Neuron (in vitro differentiated cells): ENCODE measurements around the gene EPHA3.

Experiments used
- H2AFZ ChIP-seq: one replicate; pipeline ENCODE4 v1.6.1; 2013; ENCODE audit warnings: low read depth, mild to moderate bottlenecking, inconsistent platforms, low read length, moderate library complexity
- H3K27me3 ChIP-seq: one replicate; pipeline ENCODE4 v1.6.1; 2013; ENCODE audit warnings: low read length; ENCODE audit not compliant: insufficient read depth
- H3K36me3 ChIP-seq: one replicate; pipeline ENCODE4 v1.6.1; 2013; ENCODE audit warnings: low read length; ENCODE audit not compliant: insufficient read depth
- H3K4me1 ChIP-seq: one replicate; pipeline ENCODE4 v1.6.1; 2013; ENCODE audit warnings: low read length; ENCODE audit not compliant: insufficient read depth
- H3K4me3 ChIP-seq: 2 replicates; pipeline ENCODE4 v1.5.1; 2013; ENCODE audit warnings: mild to moderate bottlenecking, low read length, moderate library complexity
- H3K9me3 ChIP-seq: one replicate; pipeline ENCODE4 v1.6.1; 2013; ENCODE audit warnings: low read length

The EPHA3 gene

DNA sequence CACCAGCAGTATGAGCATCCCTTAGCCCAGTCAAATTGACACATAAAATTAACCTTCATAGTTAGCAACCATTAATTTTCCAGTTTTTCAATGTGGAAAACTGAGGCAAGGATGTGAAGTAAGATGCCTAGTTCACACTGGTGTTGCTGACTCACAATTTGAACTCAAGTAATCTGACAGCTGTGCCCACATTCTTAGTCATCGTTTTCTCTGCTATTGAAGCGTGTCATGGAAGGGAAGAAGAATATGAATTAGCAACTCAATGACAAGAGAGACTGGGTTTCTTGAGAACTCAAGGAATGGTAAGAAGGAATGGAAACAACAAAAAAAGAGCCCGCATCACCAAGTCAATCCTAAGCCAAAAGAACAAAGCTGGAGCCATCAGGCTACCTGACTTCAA lies 261.4 kb downstream of the EPHA3 start:
- Histone ChIP-seq H3K9me3 (peaks cover 4% of the 10 kb centered on the region), H2AFZ (no peak overlapping the region), H3K36me3 (peaks cover 5% of the 10 kb centered on the region), H3K4me3 (no peak overlapping the region), H3K4me1 (peaks cover 5% of the 10 kb centered on the region), H3K27me3 (no peaks in the 10 kb centered on the region)

DNA sequence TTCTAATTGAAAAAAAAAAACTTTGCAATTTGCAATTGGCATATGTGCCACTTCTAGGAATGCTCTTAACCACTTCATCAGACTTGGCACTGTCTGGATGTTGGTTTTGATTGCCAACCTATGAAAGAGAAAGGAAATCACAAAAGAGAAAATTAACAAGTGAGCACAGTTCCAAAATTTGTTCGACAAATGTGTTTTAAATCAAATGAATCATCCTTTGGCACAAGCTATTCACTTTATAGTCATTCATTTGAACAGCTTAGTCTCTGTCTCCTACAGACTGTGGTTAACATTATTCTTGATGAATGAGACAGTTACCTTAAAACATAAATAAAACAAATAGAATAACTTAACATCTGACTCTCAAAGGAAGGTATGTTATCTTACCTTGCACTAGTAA lies 265.0 kb downstream of the EPHA3 start:
- peaks cover 4% of the 10 kb centered on the region for H3K9me3 ChIP-seq
- no peaks in the 10 kb centered on the region for H3K36me3 ChIP-seq
- H3K27me3 ChIP-seq = no peaks in the 10 kb centered on the region
- H3K4me3 ChIP-seq = no peak overlapping the region
- H2AFZ ChIP-seq = no peak overlapping the region
- peaks cover 5% of the 10 kb centered on the region for H3K4me1 ChIP-seq

GRCh38 chr3:89373434-89373833 lies 266.0 kb downstream of the EPHA3 start:
- peaks cover 4% of the 10 kb centered on the region for H3K9me3 ChIP-seq
- no peaks in the 10 kb centered on the region for H3K36me3 ChIP-seq
- H3K4me1 ChIP-seq = peaks cover under 1% of the 10 kb centered on the region
- no peaks in the 10 kb centered on the region for H3K27me3 ChIP-seq
- no peak overlapping the region for H3K4me3 ChIP-seq
- H2AFZ ChIP-seq = no peak overlapping the region

DNA sequence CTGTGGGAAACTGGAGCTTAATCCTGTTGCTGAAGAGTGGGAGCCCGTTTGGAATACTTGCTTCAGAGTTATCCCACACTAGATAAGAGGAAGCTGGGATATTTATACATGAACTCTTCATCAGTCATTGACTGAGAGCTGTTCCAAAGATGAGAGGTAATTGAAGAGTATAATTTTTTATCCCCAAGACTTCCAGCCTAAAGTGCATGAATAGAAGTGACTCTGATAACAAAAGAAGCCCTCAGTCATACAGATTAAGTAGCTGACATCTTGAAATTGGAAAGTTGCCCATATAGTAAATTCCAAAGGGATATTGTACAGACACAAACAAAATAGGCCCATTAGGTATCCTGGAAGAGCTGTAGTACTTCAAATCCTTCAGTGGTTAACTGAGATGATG lies 268.0 kb downstream of the EPHA3 start:
- Histone ChIP-seq H3K4me3 (no peak overlapping the region), H2AFZ (no peak overlapping the region), H3K36me3 (no peaks in the 10 kb centered on the region), H3K4me1 (no peaks in the 10 kb centered on the region), H3K9me3 (no peaks in the 10 kb centered on the region), H3K27me3 (no peaks in the 10 kb centered on the region)

DNA sequence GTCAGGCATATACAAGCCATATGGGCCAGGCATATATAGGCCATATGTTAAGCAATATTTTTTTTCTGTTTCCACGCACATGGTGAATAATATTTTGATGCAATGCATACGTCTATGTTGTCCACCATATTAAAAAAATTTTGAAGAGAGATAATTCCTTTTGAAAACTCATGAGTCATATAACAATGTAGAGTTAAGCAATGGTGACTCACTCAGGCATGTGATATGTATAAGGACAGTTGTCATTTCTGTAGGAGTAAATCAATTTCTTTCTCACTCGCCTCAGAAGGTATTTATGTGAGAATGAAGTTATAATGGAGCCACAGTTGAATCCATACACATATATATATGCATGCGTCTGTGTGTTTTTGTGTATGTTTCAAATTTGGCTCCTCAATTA lies 272.6 kb downstream of the EPHA3 start:
- Histone ChIP-seq H3K9me3 (no peaks in the 10 kb centered on the region), H2AFZ (no peak overlapping the region), H3K4me3 (no peak overlapping the region), H3K27me3 (no peaks in the 10 kb centered on the region), H3K36me3 (no peaks in the 10 kb centered on the region), H3K4me1 (no peaks in the 10 kb centered on the region)

GRCh38 chr3:89392991-89393390 lies 285.6 kb downstream of the EPHA3 start:
- H3K36me3 ChIP-seq = peaks cover 2% of the 10 kb centered on the region
- H3K4me3 ChIP-seq = no peak overlapping the region
- H3K4me1 ChIP-seq = no peaks in the 10 kb centered on the region
- no peak overlapping the region for H2AFZ ChIP-seq
- H3K9me3 ChIP-seq = no peaks in the 10 kb centered on the region
- no peaks in the 10 kb centered on the region for H3K27me3 ChIP-seq

- Histone ChIP-seq H3K4me3 (no peak overlapping the region), H2AFZ (no peak overlapping the region), H3K4me1 (no peaks in the 10 kb centered on the region), H3K27me3 (no peaks in the 10 kb centered on the region), H3K9me3 (no peaks in the 10 kb centered on the region), H3K36me3 (peaks cover 5% of the 10 kb centered on the region)
Observed at GRCh38 chr3:89395456-89395855, 288.0 kb downstream of the EPHA3 start.

DNA sequence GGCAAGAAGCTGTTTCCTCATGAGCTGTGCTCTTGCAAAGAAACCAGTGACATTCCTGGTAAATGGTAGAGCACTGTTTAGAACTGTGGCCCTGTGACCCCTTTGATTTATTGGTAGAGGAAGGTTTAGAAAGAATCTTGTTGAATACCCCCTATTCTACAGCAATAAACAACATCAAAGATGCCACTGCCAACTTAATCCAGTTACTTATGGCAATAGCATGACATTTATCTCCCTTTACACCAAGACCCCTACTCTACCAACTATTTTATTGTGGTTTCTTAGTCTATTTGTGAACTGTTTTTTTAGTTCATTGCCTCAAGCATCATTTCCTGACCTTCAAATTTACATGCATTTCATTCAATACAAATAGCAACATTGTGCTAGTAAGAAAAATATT lies 288.6 kb downstream of the EPHA3 start:
- Histone ChIP-seq H3K4me1 (no peaks in the 10 kb centered on the region), H3K4me3 (no peak overlapping the region), H3K9me3 (no peaks in the 10 kb centered on the region), H2AFZ (no peak overlapping the region), H3K27me3 (no peaks in the 10 kb centered on the region), H3K36me3 (peaks cover 8% of the 10 kb centered on the region)

DNA sequence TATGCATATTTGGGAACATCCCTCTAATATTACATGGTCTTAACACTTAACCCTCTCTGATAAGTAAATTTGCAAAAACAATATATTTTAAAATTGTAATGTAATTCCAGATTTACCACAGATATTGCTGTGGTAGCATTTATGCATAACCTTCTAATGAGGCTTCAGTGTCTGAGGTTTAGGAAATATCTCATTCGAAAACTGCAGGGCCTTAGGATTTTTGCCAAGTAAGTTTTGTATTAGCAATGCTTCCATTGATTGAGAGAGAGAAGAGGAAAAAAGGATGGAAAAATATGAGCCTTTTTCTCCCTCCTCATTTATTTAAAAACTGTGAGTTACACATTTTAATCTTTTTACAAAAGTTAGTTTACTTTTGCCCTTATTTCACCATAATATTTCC lies 294.6 kb downstream of the EPHA3 start:
- Histone ChIP-seq H3K4me3 (no peak overlapping the region), H2AFZ (no peak overlapping the region), H3K9me3 (no peaks in the 10 kb centered on the region), H3K27me3 (no peaks in the 10 kb centered on the region), H3K36me3 (peaks cover 6% of the 10 kb centered on the region), H3K4me1 (no peaks in the 10 kb centered on the region)

- Histone ChIP-seq H3K27me3 (no peaks in the 10 kb centered on the region), H3K4me1 (peaks cover 13% of the 10 kb centered on the region), H3K4me3 (no peak overlapping the region), H3K36me3 (peaks cover 3% of the 10 kb centered on the region), H3K9me3 (no peaks in the 10 kb centered on the region), H2AFZ (no peak overlapping the region)
Observed at GRCh38 chr3:89405176-89405575, 297.8 kb downstream of the EPHA3 start.

GRCh38 chr3:89405593-89405992 lies 298.2 kb downstream of the EPHA3 start:
- Histone ChIP-seq H3K4me1 (peaks cover 17% of the 10 kb centered on the region), H3K9me3 (no peaks in the 10 kb centered on the region), H3K36me3 (peaks cover 2% of the 10 kb centered on the region), H3K27me3 (no peaks in the 10 kb centered on the region), H3K4me3 (no peak overlapping the region), H2AFZ (no peak overlapping the region)

DNA sequence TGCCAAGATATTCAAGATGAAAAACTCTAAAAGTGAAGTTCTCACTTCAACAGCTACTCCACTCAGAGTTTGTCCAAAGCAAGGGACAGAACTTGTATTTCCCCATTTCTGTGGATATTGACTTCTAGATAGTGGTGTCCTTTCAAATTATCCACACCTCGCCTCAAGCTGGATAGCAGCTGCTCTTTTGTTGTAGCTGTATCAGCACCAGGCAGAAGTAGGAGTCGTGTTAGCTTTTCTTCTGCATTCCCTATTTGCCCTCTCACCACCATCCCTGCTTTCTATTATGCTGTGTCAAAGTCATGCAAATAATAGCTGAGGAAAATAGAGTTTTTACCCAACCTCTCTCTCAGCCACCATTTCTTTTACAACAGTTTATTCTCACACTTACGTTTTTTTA lies 303.8 kb downstream of the EPHA3 start:
- Histone ChIP-seq H2AFZ (no peak overlapping the region), H3K27me3 (no peaks in the 10 kb centered on the region), H3K4me1 (peaks cover 31% of the 10 kb centered on the region), H3K9me3 (no peaks in the 10 kb centered on the region), H3K36me3 (peaks cover 7% of the 10 kb centered on the region), H3K4me3 (no peak overlapping the region)

- Histone ChIP-seq H3K4me1 (peaks cover 27% of the 10 kb centered on the region), H3K27me3 (no peaks in the 10 kb centered on the region), H2AFZ (no peak overlapping the region), H3K9me3 (no peaks in the 10 kb centered on the region), H3K4me3 (no peak overlapping the region), H3K36me3 (peaks cover 13% of the 10 kb centered on the region)
Observed at GRCh38 chr3:89414270-89414669, 306.8 kb downstream of the EPHA3 start.

DNA sequence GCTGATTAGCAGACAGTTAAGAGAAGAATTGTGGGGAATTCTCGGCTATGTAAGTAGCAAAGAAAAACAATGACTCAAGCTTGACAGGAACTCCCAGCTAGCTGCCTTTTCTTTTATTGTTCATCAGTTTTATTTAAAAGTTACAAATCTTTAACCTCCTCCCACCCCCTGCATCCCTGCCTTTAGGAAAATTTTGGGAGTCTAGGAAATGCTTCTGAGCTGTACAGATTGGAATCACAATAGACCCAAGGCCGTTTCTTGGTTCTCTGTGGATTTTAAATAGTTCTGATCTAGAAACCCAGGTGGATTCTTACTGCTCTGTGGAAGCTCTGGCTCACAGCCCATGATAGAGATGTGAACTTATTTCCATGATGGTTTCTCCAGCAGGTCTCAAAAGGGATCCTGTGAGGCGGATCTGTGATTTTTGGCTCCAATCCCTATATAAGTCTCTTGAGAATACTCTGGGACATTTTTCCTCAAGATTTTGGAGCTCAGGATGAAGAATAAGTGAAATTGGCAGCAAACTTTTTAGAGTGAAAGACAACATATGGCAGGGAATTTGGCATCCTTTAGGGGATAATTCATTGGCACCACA lies 312.3 kb downstream of the EPHA3 start:
- Histone ChIP-seq H3K36me3 (peaks cover 24% of the 10 kb centered on the region), H2AFZ (no peak overlapping the region), H3K4me1 (no peaks in the 10 kb centered on the region), H3K4me3 (no peak overlapping the region), H3K27me3 (no peaks in the 10 kb centered on the region), H3K9me3 (no peaks in the 10 kb centered on the region)
